ENCODE data around the gene FAM20C.

Gene FAM20C

DNA sequence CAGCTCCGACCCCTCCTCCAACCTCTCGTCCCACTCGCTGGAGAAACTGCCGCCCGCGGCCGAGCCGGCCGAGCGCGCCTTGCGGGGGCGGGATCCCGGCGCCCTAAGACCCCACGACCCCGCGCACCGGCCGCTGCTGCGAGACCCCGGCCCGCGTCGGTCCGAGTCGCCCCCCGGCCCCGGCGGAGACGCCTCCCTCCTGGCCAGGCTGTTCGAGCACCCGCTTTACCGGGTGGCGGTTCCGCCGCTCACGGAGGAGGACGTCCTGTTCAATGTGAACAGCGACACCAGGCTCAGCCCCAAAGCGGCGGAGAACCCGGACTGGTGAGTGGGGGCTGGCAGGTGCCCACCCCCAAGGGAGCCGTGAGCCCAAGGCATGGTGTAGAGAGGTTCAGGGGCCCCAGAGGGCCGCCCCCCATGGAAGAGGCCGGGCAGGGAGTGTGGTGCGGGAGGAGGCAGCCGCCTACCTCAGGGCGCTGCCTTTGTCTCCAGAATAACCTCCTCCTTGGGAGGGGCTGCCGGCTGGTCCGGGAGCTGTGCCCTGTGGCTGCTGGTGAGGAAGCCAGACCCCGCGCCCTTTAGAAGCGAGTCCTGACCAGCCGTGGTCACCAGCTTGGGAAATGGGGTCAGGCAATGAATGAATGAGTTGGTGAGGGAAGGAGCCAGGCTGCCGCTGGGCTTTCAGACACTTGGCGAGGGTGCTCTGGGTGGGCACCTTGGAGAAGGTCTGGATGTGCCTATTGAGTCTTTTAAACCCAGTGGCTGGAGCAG lies 1.3 kb downstream of the FAM20C start:
- Histone ChIP-seq H2AFZ (ENCODE audit: low read depth) (no peak overlapping the region), H3K9ac (no peak overlapping the region), H3K4me2 (no peak overlapping the region), H3K36me3 (ENCODE audit: insufficient read depth) (no peaks in the 10 kb centered on the region), H3K27me3 (ENCODE audit: insufficient read depth, low read depth) (peaks cover 16% of the 10 kb centered on the region; the same call in 1 of the 2 replicates), H4K20me1 (ENCODE audit: insufficient read depth) (no peaks in the 10 kb centered on the region), H3K79me2 (ENCODE audit: insufficient read depth, low read depth) (no peaks in the 10 kb centered on the region), H3K27ac (no peak overlapping the region), H3K4me3 (IDR thresholded peaks at IDR 0.05; ENCODE audit: insufficient read depth, low read depth, low read length) (no peak overlapping the region), H3K4me1 (ENCODE audit: low read depth, poor library complexity, severe bottlenecking) (no peaks in the 10 kb centered on the region)
- TF ChIP-seq, protein P1, sequence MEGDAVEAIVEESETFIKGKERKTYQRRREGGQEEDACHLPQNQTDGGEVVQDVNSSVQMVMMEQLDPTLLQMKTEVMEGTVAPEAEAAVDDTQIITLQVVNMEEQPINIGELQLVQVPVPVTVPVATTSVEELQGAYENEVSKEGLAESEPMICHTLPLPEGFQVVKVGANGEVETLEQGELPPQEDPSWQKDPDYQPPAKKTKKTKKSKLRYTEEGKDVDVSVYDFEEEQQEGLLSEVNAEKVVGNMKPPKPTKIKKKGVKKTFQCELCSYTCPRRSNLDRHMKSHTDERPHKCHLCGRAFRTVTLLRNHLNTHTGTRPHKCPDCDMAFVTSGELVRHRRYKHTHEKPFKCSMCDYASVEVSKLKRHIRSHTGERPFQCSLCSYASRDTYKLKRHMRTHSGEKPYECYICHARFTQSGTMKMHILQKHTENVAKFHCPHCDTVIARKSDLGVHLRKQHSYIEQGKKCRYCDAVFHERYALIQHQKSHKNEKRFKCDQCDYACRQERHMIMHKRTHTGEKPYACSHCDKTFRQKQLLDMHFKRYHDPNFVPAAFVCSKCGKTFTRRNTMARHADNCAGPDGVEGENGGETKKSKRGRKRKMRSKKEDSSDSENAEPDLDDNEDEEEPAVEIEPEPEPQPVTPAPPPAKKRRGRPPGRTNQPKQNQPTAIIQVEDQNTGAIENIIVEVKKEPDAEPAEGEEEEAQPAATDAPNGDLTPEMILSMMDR (conservative IDR thresholded peaks at IDR 0.05; ENCODE audit: low read depth, low read length) = no peak

DNA sequence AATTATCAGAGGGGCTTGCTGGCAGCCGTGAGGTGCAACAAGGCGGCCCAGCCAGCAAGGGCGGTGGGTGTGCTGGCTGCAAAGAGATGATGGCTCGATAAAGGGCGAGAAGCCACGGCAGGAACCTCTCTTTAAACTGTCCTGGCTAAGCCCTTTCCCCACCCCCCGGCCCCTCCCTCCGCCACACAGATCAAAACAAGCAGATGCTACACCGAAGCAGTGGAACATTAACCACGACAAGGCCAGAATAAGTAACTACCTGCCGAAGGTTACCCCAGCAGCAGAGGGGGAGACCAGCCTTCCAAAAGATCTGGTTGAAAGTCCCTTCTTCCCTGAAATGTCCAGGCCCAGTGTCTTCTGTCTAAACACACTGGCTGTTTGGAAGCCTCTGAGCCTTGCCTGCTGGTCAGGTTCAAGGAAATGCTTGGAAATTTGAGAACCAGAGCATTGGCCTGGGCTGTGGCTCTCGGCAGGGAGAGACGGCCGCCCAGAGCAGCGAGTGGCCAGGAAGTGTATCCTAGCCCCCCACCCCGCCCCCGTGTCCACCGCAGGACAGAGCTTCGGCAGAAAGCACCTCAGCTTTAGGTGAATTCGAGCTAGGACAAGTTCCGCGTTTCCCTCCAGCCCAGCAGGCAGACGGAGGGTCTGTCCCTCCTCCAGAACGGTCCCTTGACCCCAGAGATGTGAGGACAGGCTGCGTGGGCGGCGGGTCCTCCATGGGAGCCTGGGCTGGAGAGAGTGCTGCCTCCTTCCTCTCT lies 2.1 kb downstream of the FAM20C start:
- peaks cover 23% of the 10 kb centered on the region; the same call in 1 of the 2 replicates for H3K27me3 ChIP-seq (ENCODE audit: insufficient read depth, low read depth)
- no peak overlapping the region for H3K9ac ChIP-seq
- no peak overlapping the region for H2AFZ ChIP-seq (ENCODE audit: low read depth)
- TF ChIP-seq, protein P1 (conservative IDR thresholded peaks at IDR 0.05; ENCODE audit: low read depth, low read length) = no peak
- H3K4me2 ChIP-seq = no peak overlapping the region
- no peak overlapping the region for H3K4me3 ChIP-seq (IDR thresholded peaks at IDR 0.05; ENCODE audit: insufficient read depth, low read depth, low read length)
- H3K36me3 ChIP-seq (ENCODE audit: insufficient read depth) = no peaks in the 10 kb centered on the region
- H3K27ac ChIP-seq = no peak overlapping the region
- no peaks in the 10 kb centered on the region for H3K79me2 ChIP-seq (ENCODE audit: insufficient read depth, low read depth)
- no peaks in the 10 kb centered on the region for H4K20me1 ChIP-seq (ENCODE audit: insufficient read depth)
- no peaks in the 10 kb centered on the region for H3K4me1 ChIP-seq (ENCODE audit: low read depth, poor library complexity, severe bottlenecking)

DNA sequence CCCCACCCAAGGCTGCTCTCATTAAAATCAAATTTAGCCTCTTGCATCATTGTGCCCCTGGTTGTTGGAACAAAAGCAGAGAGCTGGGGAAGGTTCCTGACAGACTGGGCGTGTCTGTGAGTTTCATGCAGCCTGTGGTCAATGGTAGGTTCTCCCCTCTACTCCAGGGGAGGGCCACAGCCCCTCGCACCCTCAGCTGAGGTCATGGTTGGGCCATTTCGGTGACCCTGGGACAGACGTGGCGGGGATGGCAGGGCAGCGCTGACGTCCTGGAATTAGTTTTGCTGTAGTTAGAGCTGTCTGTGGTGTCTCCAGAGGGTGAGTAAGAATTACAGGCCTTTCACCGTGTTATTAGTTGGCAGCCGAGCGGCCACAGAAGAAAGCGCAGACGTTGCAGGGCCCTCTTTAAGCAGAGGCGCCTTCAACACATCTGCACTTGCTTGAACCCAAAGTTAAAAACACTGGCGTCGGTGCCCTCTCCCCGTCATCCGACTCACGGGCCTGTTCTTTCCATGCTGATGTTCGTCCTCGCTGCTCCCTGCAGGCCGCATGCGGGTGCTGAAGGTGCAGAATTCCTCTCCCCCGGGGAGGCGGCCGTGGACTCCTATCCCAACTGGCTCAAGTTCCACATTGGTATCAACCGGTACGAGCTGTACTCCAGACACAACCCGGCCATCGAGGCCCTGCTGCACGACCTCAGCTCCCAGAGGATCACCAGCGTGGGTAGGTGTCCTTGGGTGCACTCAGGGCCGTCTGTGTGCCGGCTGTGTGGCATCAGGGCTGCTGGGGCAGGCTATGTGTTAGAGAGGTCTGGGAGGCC lies 2.8 kb downstream of the FAM20C start:
- Histone ChIP-seq H2AFZ (ENCODE audit: low read depth) (no peak overlapping the region), H3K79me2 (ENCODE audit: insufficient read depth, low read depth) (no peaks in the 10 kb centered on the region), H3K4me2 (no peak overlapping the region), H4K20me1 (ENCODE audit: insufficient read depth) (no peaks in the 10 kb centered on the region), H3K27me3 (ENCODE audit: insufficient read depth, low read depth) (peaks cover 28% of the 10 kb centered on the region), H3K27ac (no peak overlapping the region), H3K4me3 (IDR thresholded peaks at IDR 0.05; ENCODE audit: insufficient read depth, low read depth, low read length) (no peak overlapping the region), H3K36me3 (ENCODE audit: insufficient read depth) (no peaks in the 10 kb centered on the region), H3K9ac (no peak overlapping the region), H3K4me1 (ENCODE audit: low read depth, poor library complexity, severe bottlenecking) (no peaks in the 10 kb centered on the region)
- TF ChIP-seq, protein P1 (conservative IDR thresholded peaks at IDR 0.05; ENCODE audit: low read depth, low read length) = no peak

DNA sequence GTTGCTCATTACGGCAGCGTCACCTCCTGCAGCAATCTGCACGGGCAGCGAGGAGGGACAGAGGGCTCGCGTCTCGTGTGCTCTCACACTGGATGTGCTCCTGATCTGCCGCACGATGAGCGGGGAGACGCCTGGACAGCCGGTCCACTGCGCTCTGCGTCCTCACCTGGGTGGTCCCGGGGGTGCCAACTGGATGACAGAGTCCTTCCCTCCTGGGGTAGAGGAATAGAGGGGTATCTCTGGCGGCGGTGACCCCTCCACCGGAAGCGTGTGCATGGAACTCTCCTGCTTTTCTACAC lies 3.4 kb downstream of the FAM20C start:
- no peak overlapping the region for H3K9ac ChIP-seq
- TF ChIP-seq, protein P1 (conservative IDR thresholded peaks at IDR 0.05; ENCODE audit: low read depth, low read length) = no peak
- no peaks in the 10 kb centered on the region for H4K20me1 ChIP-seq (ENCODE audit: insufficient read depth)
- H3K27me3 ChIP-seq (ENCODE audit: insufficient read depth, low read depth) = peaks cover 31% of the 10 kb centered on the region
- no peak overlapping the region for H2AFZ ChIP-seq (ENCODE audit: low read depth)
- H3K4me2 ChIP-seq = no peak overlapping the region
- no peak overlapping the region for H3K4me3 ChIP-seq (IDR thresholded peaks at IDR 0.05; ENCODE audit: insufficient read depth, low read depth, low read length)
- no peaks in the 10 kb centered on the region for H3K4me1 ChIP-seq (ENCODE audit: low read depth, poor library complexity, severe bottlenecking)
- H3K27ac ChIP-seq = no peak overlapping the region
- H3K36me3 ChIP-seq (ENCODE audit: insufficient read depth) = no peaks in the 10 kb centered on the region
- H3K79me2 ChIP-seq (ENCODE audit: insufficient read depth, low read depth) = no peaks in the 10 kb centered on the region

Data from KMS-11 (cell line).